GM19239 (cell line): Measurements from ENCODE around the gene TET3.

Experiments
- DNase-seq: peaks from one replicate; pipeline ENCODE4 v3.0.0; 2011; ENCODE audit warnings: low spot score; ENCODE audit not compliant: insufficient read length
- FAIRE-seq: peaks from 2 replicates; lab custom pipeline; 2011; peaks lifted over from hg19 to GRCh38; lab: Jason Lieb, UNC

TET3 gene

DNA sequence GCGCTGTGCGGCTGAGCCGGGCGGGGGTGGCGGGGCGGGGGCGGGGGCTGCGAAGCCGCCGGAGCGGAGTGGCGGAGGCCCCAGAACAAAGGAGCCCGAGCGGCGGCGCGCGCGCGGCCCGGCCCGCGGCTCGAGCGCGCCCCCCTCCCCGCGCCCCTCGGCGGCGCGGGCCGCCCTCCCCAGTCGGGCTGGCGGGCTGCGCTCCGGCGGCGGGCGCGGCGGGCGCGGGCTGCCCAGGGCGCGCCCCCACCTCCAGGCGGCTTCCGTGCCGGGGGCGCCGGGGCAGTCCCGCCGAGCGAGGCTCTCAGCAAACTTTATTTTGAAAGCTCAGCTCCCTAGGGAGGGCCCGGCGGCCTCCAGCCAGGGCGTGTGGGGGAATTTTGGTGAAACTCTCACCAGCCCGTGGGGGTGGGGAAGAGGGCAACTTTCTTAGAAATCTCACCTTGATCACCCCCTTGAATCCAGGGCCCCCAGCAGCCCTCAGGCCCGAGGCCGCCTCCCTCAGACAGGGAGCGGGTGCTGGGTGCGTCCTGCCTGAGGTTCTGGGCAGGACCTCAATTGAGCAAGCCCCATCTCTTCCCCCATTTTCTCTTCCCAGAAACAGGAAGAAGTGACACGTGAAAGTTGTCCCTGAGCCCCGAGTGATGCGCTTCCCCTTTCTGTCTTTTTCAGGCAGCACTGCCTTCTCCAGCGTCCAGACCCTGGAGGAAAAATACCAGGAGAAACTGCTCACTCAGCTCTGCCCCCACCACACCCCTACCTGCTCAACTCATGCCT lies 786 bp downstream of the TET3 start:
- DNase-seq = no peak
- peak; percentile 28 for FAIRE-seq

DNA sequence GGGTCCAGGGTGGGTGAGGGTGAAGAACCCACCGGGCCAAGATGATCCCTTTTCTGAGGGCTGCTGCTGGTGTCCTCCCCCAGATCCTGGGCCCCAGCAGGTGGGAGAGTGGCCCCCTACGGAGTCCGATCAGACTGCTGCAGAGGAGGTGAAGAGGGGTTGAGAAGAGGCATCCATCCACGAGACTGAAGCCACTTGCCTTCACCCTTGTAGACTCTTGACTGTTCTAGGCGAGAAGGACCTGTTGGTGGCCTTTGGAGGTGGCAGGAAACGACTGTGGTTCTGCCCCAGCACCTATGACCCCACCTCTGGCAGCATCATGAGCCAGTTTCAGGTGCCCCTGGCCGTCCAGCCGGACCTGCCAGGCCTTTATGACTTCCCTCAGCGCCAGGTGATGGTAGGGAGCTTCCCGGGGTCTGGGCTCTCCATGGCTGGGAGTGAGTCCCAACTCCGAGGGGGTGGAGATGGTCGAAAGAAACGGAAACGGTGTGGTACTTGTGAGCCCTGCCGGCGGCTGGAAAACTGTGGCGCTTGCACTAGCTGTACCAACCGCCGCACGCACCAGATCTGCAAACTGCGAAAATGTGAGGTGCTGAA lies 1.5 kb downstream of the TET3 start:
- FAIRE-seq = no peak
- no peak for DNase-seq

DNA sequence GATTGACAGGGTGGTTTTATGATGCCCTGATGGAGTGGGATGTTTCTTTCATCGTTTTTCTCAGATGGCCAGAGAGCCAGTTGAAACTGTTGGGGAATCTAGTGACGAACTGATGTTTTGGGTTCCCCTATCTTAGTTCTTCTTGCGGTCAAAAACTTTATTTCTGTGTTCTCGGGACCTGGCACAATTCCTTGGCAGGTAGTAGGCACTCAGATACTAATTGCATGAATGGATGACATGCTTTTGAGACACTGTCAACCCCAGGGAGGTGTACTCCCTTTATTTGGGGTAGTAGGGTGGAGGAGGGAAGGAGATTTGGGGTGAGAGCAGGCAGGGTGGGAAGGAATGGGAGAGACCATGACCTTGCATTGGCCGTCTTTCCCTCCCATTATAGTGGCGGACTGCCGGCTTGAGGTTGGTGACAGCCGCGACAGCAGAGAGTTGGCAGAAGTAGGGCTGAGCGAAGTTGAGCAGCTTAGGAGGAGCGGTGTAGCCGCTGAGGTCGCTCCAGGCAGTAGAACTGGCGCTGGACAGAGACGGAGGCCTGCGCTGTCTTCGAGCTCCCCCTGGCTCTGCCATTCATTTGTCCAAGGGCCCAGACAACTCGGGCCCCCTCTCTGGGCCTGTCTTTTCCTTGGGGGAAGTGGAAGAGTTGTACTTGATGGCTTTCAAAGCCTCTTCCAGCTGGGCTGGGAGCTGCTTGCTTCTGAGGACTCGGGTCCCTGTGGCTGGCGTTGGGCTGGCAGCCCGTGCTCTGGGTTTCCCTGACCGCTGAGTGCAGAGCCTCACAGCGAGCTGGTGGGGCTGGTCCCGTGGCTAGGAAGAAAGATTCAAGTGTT lies 2.6 kb downstream of the TET3 start:
- FAIRE-seq = no peak
- DNase-seq = no peak

DNA sequence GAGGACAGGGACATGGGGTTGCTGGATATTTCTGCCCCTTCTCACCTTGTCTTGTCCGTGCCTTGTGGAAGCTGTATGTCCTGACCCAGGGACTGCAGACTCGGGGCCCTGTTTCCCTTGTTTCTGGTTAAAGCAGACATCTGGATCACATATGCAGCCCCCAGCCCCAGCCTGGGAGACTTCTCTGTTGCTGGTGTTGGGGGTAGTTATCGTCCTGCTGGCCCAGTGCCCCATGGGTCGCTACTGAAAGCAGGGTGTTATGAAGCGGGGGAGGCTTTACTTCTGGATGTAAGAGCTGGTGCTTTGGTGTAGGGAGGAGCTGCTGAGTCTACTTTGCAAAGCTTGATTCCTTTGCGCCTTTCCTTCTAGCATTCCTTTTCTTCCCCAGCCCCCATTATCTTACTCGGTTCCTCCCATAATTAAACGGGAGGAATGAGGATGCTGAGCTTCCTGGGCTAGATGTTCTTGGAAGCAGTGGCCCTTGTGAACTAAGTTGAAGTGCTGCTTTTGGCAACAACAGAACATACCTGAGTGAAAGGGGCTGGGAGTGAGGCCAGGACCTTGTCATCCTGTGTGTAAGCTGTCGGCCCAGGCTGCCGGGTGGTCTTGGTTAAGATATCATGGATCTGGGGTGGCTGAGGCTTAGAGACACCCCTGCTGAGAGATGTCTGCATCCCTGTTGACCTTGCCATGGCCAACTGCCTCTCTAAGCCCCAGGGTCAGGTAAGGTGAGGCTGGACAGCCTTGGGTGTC lies 3.4 kb downstream of the TET3 start:
- FAIRE-seq = no peak
- no peak for DNase-seq

DNA sequence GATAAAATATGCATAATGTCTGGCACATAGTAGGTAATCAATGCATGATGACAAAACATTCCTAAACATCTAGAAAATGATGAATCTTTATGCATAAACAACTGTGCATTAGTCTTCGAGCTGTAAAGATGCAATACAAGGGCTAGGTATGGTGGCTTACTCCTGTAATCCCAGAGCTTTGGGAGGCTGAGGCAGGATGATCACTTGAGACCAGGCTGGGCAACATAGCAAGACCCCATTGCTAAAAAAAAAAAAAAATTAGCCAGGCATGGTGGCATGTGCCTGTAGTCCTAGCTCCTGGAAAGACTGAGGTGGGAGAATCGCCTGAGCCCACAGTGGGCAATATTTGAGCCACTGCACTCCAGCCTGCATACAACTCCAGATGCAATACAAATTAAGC lies 5.3 kb downstream of the TET3 start:
- FAIRE-seq (no peak), DNase-seq (no peak)

GRCh38 chr2:73990531-73990930 lies 5.8 kb downstream of the TET3 start:
- DNase-seq = no peak
- FAIRE-seq = no peak

- FAIRE-seq (no peak), DNase-seq (no peak)
These were observed 7.3 kb downstream of the TET3 start for GRCh38 chr2:73992036-73992435.

DNA sequence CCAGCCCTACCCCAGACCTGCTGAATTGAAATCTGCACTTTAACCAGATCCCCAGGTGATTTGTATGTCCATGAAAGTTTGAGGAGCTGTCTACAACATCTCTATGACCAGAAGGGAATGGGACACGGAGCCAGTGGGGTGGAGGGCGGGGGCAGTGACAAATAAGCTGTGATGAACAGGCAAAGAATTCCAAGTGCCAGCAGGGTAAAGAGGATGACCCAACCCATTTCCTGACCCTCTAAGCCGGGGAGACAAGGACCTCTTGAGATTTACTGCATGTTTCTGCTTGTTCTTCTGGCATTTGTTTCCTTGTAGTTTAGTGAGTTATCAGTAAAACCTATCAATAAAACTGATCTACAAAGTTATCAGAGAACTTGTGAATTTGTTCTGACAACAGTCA lies 8.7 kb downstream of the TET3 start:
- FAIRE-seq = no peak
- no peak for DNase-seq

DNA sequence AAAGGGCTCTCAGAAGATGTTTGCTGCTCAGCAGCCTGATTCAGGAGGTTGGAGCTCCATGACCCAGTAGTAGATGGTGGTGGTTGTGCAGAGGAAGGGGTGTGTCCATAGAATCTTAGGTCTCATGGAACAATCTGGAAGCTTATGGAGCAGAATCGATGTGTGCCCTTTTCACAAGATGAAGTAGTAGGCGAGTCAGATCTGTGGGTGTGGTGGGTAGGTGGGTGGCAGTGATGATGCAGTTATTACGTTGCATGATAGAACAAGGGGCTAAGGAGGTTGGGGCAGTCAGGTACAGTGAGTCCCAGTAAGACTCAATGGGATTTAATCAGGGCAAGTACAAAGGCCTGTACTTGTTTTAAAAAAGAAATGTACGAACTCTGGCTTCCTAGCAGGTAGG lies 9.1 kb downstream of the TET3 start:
- DNase-seq (no peak), FAIRE-seq (no peak)

GRCh38 chr2:73994178-73994831 lies 9.6 kb downstream of the TET3 start:
- DNase-seq (no peak), FAIRE-seq (no peak)

DNA sequence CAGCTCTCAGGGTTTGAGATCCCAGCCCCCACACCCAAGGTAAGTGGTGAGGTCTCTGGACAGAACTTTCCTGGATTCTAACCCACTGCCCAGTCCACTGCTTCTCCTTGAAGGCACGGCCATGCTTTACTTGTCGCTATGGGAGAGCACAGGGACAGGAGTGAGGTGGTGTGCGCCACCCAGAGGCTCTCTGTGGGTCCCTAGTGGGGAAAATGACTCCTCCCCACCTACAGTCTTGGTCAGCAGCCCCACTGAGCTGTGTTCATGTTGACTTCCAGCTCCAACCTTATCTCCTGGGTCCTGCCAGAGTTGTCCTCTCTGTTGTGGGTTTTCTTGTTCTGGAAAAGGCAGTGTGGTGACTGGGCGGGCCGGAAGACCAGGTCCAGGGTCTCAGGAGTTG lies 11.1 kb downstream of the TET3 start:
- DNase-seq (no peak), FAIRE-seq (no peak)

- FAIRE-seq (no peak), DNase-seq (no peak)
These were observed 13.1 kb downstream of the TET3 start for GRCh38 chr2:73997813-73998212.

DNA sequence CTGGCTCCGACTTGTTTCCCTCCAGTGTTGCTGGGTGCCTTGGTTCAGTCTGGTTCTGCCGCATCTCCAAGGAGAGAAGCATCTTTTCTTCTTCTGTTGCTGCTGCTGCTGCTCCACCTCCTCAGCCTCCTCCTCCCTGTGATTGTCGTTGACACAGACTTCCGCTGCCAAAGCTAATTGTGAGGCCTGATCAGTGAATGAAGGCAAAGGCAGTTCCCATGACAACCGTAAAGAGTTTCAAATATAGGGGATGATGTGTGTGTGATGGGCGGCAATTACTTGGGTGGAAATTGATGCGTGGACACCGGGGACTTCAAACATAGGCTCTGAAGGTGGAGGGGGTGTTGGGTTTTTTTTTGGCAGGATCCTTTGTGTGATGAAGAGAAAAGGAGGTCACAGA lies 13.7 kb downstream of the TET3 start:
- DNase-seq (no peak), FAIRE-seq (no peak)

- FAIRE-seq (no peak), DNase-seq (no peak)
These were observed 14.2 kb downstream of the TET3 start for GRCh38 chr2:73998933-73999332.

- FAIRE-seq = no peak
- no peak for DNase-seq
These were observed 15.3 kb downstream of the TET3 start for GRCh38 chr2:73999881-74000597.

DNA sequence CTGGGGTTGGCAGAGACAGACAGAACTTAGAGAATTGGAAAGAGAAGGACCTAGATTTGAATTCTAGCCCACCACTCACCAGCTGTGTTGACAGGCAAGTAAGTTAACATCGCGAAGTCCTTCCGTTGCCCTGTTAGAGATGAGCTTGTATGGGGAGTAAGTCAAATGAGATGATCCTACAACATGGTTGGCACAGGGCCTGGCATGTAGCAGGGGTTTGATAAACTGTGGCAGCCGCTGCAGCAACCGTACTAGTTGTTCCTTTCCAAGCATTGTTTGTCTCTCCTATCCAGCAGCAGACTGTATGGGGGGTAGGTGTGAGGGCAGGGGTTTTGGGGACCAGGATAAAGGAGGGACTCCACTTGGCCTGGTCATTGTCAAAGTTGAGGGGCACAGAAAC lies 16.0 kb downstream of the TET3 start:
- FAIRE-seq (no peak), DNase-seq (no peak)

- DNase-seq (no peak), FAIRE-seq (no peak)
These were observed 16.4 kb downstream of the TET3 start for GRCh38 chr2:74001121-74001520.

DNA sequence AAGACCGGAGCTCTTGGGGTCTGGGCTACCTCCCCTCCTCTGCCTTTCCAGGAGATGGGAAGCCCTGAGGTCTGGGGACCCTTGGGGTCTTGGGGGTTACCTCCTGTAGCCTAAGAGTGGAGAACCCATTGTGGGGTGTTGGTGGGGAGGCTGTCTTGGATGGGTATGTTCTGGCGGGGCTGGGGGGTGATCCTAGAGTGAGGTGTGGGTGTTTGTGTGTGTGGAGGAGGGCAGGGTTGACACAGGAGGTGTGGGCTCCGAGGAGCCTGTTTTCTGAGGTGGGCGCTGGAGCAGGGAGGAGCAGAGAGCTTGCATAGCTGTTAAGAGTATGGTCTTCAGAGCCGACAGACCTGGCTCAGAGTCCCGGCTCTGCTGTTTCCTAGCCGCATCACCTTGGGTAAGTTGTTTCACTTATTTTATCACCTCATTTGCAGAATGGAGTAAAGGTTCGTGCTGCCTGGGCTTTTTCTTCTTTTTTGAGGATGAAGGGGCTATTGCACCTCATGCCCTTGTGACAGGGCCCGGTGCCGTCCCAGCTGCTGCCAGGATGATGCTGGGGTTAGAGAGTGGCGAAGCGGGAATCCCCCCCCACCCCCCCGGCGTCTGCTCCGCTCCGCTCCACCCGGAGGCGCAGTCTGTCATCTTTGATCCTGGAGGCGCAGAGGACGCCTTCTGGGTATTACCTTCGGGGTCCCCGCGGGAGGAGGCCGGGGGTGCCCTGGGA lies 17.2 kb downstream of the TET3 start:
- FAIRE-seq (peak; percentile 21), DNase-seq (no peak)
